K562 (cell line): ENCODE data around the gene SPG21. TPM values are rescaled to one million over a fixed set of nuclear protein-coding genes. Genes with fewer than 3 reads are reported as not detected.

ENCODE experiments used
- AFF1 ChIP-seq, 2 experiments: fragments of 450-650 bp; IDR thresholded peaks; 2 replicates each; pipeline ENCODE4 v1.6.1; 2018; ENCODE audit warnings: mild to moderate bottlenecking in 2 of 2, low read depth in 1 of 2; ENCODE audit not compliant: partially characterized antibody in 2 of 2
- CREBBP ChIP-seq: IDR thresholded peaks from one replicate; pipeline ENCODE4 v1.6.1; 2012; ENCODE audit warnings: low read depth, mild to moderate bottlenecking, control low read depth, inconsistent platforms, low read length
- E2F1 ChIP-seq: sonication (generic); formaldehyde crosslinking; IDR thresholded peaks from 2 replicates; pipeline ENCODE4 v1.8.1; 2023; ENCODE audit warnings: mild to moderate bottlenecking, missing genetic modification reagents, moderate library complexity
- FOXK2 ChIP-seq, 2 experiments: fragments of 450-650 bp; IDR thresholded peaks in 1 of 2; conservative IDR thresholded peaks in 1 of 2; 2 replicates each; pipeline ENCODE4 v1.6.1; 2016; ENCODE audit warnings: low read depth in 2 of 2, mild to moderate bottlenecking in 1 of 2
- JUNB ChIP-seq: fragments of 450-650 bp; formaldehyde crosslinking; conservative IDR thresholded peaks from 2 replicates; pipeline ENCODE4 v1.4.0; 2020; ENCODE audit warnings: mild to moderate bottlenecking
- MITF ChIP-seq: IDR thresholded peaks from 2 replicates; pipeline ENCODE4 v1.6.1; 2014; ENCODE audit warnings: antibody characterized with exemption
- PHTF2 ChIP-seq: fragments of 250-450 bp; sonication (Bioruptor Pico); IDR thresholded peaks from 2 replicates; pipeline ENCODE4 v1.5.0; 2021; ENCODE audit warnings: mild to moderate bottlenecking
- RNF2 ChIP-seq: sonication (generic); IDR thresholded peaks from 2 replicates; pipeline ENCODE4 v1.6.1; 2016
- RREB1 ChIP-seq: fragments of 250-450 bp; sonication (Bioruptor Pico); IDR thresholded peaks from 2 replicates; pipeline ENCODE4 v1.4.0; 2020
- SRSF3 ChIP-seq: fragments of 200-400 bp; formaldehyde crosslinking; IDR thresholded peaks from 2 replicates; pipeline ENCODE4 v1.6.1; 2016; ENCODE audit warnings: mild to moderate bottlenecking, low read length, moderate library complexity; ENCODE audit not compliant: insufficient read depth
- ZNF449 ChIP-seq: fragments of 250-450 bp; sonication (Bioruptor Pico); IDR thresholded peaks from 2 replicates; pipeline ENCODE4 v1.8.0; 2022; ENCODE audit warnings: moderate library complexity, mild to moderate bottlenecking, inconsistent platforms
- ZNF766 ChIP-seq: fragments of 200-800 bp; sonication (Bioruptor generic); conservative IDR thresholded peaks from 2 replicates; pipeline ENCODE4 v1.6.1; 2016; ENCODE audit warnings: missing genetic modification characterization, missing compliant biosample characterization
- polyA plus RNA-seq, 8 experiments: library from polyadenylated mRNA; depleted of rRNA in 4 of 8; stranded (reverse) in 5 of 8; unstranded in 3 of 8; fragments of >200 nt; fragmentation: Nextera tagmentation in 2 of 8; fragmentation: Illumina TruSeq in 1 of 8; extraction: Ambion mirVana in 2 of 8; extraction: Trizol in 1 of 8; gene quantifications; 2 replicates each; pipeline versions ENCODE4 v1.2.1 to v1.2.3, GENCODE V29; 2011 to 2014; ENCODE audit warnings: inconsistent platforms in 1 of 8, missing spikeins in 1 of 8
- total RNA-seq, 7 experiments: library from RNA; depleted of rRNA in 6 of 7; stranded (reverse); fragments of >200 nt in 6 of 7; fragmentation: Illumina TruSeq in 2 of 7; extraction: Trizol in 2 of 7; gene quantifications; 2 replicates each; pipeline versions ENCODE4 v1.2.1 to v1.2.3, GENCODE V29; 2011 to 2021; ENCODE audit warnings: low replicate concordance in 1 of 7

SPG21 gene
- total and polyA plus RNA-seq, 9 of the 15 experiments (the other 6 are each of a cell fraction or from before 2014, with no cell fraction given): 22.8 to 98.8 (median 65.1) TPM

- no peak for TF ChIP-seq AFF1 (IDR thresholded peaks at IDR 0.05; ENCODE audit: low read depth in 1 of 2, partially characterized antibody in 2 of 2)
- no peak for TF ChIP-seq ZNF766 (CRISPR knock-in tag)
- no peak for TF ChIP-seq FOXK2 (conservative IDR thresholded peaks at IDR 0.05 in 1 of 2, IDR thresholded peaks at IDR 0.05 in 1 of 2; ENCODE audit: low read depth in 2 of 2)
- TF ChIP-seq RNF2: no peak
- TF ChIP-seq CREBBP: no peak
- no peak for TF ChIP-seq MITF
- no peak for TF ChIP-seq JUNB
- no peak for TF ChIP-seq PHTF2 (CRISPR knock-in tag)
- no peak for TF ChIP-seq RREB1 (CRISPR knock-in tag)
- TF ChIP-seq E2F1 (CRISPR knock-in tag): no peak
- TF ChIP-seq SRSF3: no peak
- no peak for TF ChIP-seq ZNF449 (CRISPR knock-in tag)
Measured at GRCh38 chr15:65028921-65029735, 39.4 kb upstream of the SPG21 start, which contains the start of gene MTFMT (continued).
